Measurements from ENCODE around the gene PLD1. TPM values are rescaled to one million over a fixed set of nuclear protein-coding genes. Genes with fewer than 3 reads are reported as not detected.

Gene PLD1
- total RNA-seq, 1 donor from 2014 or later: 29.1 TPM

- no peak for TF ChIP-seq CTCF (IDR thresholded peaks at IDR 0.05; ENCODE audit: unreplicated experiment)
- Mint-ChIP-seq H3K27ac (no peak overlapping the region), H3K36me3 (no peaks in the 10 kb centered on the region)
Observed at GRCh38 chr3:171840445-171840810, 30.1 kb upstream of the PLD1 start.

GRCh38 chr3:171839270-171839669 lies 29.0 kb upstream of the PLD1 start:
- Mint-ChIP-seq H3K27me3 (ENCODE audit: low read depth) (no peaks in the 10 kb centered on the region), H3K9me3 (no peaks in the 10 kb centered on the region), H3K4me1 (peaks cover 32% of the 10 kb centered on the region), H3K27ac (no peak overlapping the region), H3K4me3 (no peak overlapping the region), H3K36me3 (no peaks in the 10 kb centered on the region)
- DNase-seq (ENCODE audit: low spot score in 2 of 2, unreplicated experiment in 2 of 2): no peak
- no peak for TF ChIP-seq CTCF (IDR thresholded peaks at IDR 0.05; ENCODE audit: unreplicated experiment)

More at GRCh38 chr3:171840445-171840810, 30.1 kb upstream of the PLD1 start:
- H3K27me3 Mint-ChIP-seq (ENCODE audit: low read depth): no peaks in the 10 kb centered on the region
- no peaks in the 10 kb centered on the region for H3K9me3 Mint-ChIP-seq
- H3K4me3 Mint-ChIP-seq: no peak overlapping the region
- peaks cover 28% of the 10 kb centered on the region for H3K4me1 Mint-ChIP-seq
- DNase-seq (ENCODE audit: low spot score in 2 of 2, unreplicated experiment in 2 of 2): no peak

- no peaks in the 10 kb centered on the region for H3K9me3 Mint-ChIP-seq
- H3K4me1 Mint-ChIP-seq: peaks cover 36% of the 10 kb centered on the region
- H3K4me3 Mint-ChIP-seq: peak overlapping the region; percentile 38
- H3K27me3 Mint-ChIP-seq (ENCODE audit: low read depth): no peaks in the 10 kb centered on the region
- DNase-seq (ENCODE audit: low spot score in 2 of 2, unreplicated experiment in 2 of 2): no peak
- TF ChIP-seq CTCF (IDR thresholded peaks at IDR 0.05; ENCODE audit: unreplicated experiment): no peak
- peak overlapping the region; percentile 84 for H3K27ac Mint-ChIP-seq
- H3K36me3 Mint-ChIP-seq: no peaks in the 10 kb centered on the region
Observed at GRCh38 chr3:171838218-171838720, 28.0 kb upstream of the PLD1 start.

GRCh38 chr3:171837698-171838097 lies 27.4 kb upstream of the PLD1 start:
- H3K4me3 Mint-ChIP-seq: no peak overlapping the region
- DNase-seq (ENCODE audit: low spot score in 2 of 2, unreplicated experiment in 2 of 2): no peak
- H3K27me3 Mint-ChIP-seq (ENCODE audit: low read depth): no peaks in the 10 kb centered on the region
- no peaks in the 10 kb centered on the region for H3K36me3 Mint-ChIP-seq
- H3K9me3 Mint-ChIP-seq: no peaks in the 10 kb centered on the region
- TF ChIP-seq CTCF (IDR thresholded peaks at IDR 0.05; ENCODE audit: unreplicated experiment): no peak
- peaks cover 42% of the 10 kb centered on the region for H3K4me1 Mint-ChIP-seq
- no peak overlapping the region for H3K27ac Mint-ChIP-seq

GRCh38 chr3:171836855-171837254 lies 26.6 kb upstream of the PLD1 start:
- Mint-ChIP-seq H3K4me1 (peaks cover 42% of the 10 kb centered on the region), H3K27me3 (ENCODE audit: low read depth) (no peaks in the 10 kb centered on the region), H3K4me3 (no peak overlapping the region), H3K36me3 (no peaks in the 10 kb centered on the region), H3K27ac (no peak overlapping the region), H3K9me3 (no peaks in the 10 kb centered on the region)
- no peak for DNase-seq (ENCODE audit: low spot score in 2 of 2, unreplicated experiment in 2 of 2)
- TF ChIP-seq CTCF (IDR thresholded peaks at IDR 0.05; ENCODE audit: unreplicated experiment): no peak

GRCh38 chr3:171835613-171836012 lies 25.3 kb upstream of the PLD1 start:
- peaks cover 31% of the 10 kb centered on the region for H3K4me1 Mint-ChIP-seq
- no peak overlapping the region for H3K4me3 Mint-ChIP-seq
- H3K27ac Mint-ChIP-seq: no peak overlapping the region
- H3K27me3 Mint-ChIP-seq (ENCODE audit: low read depth): no peaks in the 10 kb centered on the region
- TF ChIP-seq CTCF (IDR thresholded peaks at IDR 0.05; ENCODE audit: unreplicated experiment): no peak
- no peaks in the 10 kb centered on the region for H3K36me3 Mint-ChIP-seq
- H3K9me3 Mint-ChIP-seq: no peaks in the 10 kb centered on the region
- no peak for DNase-seq (ENCODE audit: low spot score in 2 of 2, unreplicated experiment in 2 of 2)

Data from mesothelial cell of epicardium (in vitro differentiated cells).